HT1080 (cell line): Measurements from ENCODE around the gene CDH4. TPM values are rescaled to one million over a fixed set of nuclear protein-coding genes. Genes with fewer than 3 reads are reported as not detected.

Source experiments
- DNase-seq: peaks from one replicate; pipeline ENCODE4 v3.0.0-alpha.2; 2015; ENCODE audit warnings: low read depth
- total RNA-seq: library from RNA; depleted of rRNA; stranded (reverse); fragments of >200 nt; shearing (Covaris generic); gene quantifications from 2 replicates; pipeline ENCODE4 v1.2.3, GENCODE V29; 2014

Gene CDH4
- total RNA-seq, 1 experiment from 2014 or later = 10.8 TPM

GRCh38 chr20:61532736-61533135 is 280.7 kb downstream of the CDH4 start:
- DNase-seq = no peak

GRCh38 chr20:61533231-61533631 is 281.2 kb downstream of the CDH4 start:
- DNase-seq = no peak

DNA sequence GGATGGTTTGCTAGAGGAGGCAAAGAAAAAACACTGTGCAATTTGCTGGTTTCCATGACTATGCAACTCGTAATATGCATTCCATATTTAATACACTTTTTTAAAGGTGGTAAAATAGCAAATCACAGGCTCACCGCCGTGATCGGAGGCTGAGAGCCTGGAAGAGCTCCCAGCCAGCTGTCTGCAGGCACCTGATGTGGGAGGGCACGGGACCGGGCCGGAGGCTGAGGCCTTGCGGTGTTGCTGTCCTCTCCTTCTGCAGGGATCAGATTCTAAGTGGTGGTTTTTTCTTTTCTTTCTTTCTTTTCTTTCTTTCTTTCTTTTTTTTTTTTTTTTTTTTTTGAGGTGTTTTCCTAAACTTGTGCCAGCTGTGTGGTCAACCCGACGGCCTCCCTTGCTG is 282.3 kb downstream of the CDH4 start:
- no peak for DNase-seq

DNA sequence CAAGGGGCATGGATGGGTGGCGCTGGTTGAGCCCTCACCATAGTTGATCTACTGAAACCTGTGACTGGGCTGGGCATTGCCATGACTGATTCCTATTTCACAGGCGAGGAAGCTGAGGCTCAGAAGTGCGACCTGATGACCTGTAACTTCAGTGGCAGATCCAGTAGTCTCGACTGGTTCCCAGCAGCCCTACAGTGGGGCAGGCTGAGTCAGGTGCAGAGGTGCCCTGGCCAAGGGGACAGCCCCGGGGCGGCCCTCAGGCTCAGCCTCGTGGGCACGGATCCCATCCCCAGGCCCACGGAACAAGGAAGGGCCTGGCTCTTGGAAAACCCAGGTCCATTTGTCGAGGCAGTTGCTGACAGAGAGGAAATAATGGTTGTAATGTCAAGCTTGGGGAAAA is 283.0 kb downstream of the CDH4 start:
- no peak for DNase-seq

GRCh38 chr20:61535536-61535935 is 283.5 kb downstream of the CDH4 start:
- DNase-seq = no peak

GRCh38 chr20:61535956-61536355 is 283.9 kb downstream of the CDH4 start:
- no peak for DNase-seq

- no peak for DNase-seq
Observed at GRCh38 chr20:61536671-61537070, 284.6 kb downstream of the CDH4 start.

DNA sequence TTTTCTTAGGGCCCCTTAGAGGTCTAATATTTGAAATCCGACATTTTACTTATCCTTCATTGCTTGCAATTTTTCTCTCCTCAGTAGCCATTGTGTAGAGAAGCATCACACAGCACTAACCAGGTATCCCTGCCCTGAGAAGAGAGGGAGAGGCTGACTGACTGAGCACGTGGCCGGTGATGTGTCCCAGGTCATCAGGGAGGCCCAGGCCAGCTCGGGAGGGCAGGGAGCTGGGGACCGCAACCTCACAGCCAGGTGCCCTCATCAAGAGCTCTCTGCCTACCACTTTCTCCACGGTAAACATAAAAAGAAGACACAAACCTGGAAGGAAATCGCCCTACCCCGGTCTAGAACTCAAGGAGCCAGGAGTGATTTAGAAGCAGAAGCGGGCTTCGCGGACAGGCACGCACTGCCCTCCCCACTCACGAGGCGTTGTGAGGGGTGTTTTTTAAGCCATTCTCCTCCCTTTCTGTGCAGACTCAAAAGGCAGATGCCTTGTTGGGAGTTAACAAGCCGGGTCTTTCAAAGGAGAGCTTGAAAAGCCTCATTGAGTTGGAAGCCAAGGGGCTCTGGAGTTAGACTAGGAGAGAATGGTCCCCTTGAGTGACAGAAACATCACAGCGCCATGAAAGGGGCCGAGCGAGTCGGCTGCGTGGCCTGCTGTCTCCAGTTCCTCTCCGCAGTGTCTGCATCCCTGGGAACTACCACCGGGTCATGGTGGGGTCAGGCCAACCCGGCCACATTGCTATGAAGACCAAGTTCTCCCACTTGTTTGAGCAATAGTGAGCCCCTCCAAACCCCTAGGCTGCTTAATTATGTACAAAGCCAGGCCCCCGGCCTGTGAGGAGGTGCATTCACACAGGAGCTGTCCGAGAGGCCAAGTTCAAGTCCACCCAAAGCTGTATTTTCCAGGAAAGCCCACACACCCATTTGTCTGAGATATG is 285.4 kb downstream of the CDH4 start:
- DNase-seq = no peak

GRCh38 chr20:61538183-61538942 is 286.3 kb downstream of the CDH4 start:
- DNase-seq = no peak

GRCh38 chr20:61538943-61539265 is 286.8 kb downstream of the CDH4 start:
- no peak for DNase-seq

GRCh38 chr20:61539706-61540360 is 287.8 kb downstream of the CDH4 start:
- DNase-seq = no peak

DNA sequence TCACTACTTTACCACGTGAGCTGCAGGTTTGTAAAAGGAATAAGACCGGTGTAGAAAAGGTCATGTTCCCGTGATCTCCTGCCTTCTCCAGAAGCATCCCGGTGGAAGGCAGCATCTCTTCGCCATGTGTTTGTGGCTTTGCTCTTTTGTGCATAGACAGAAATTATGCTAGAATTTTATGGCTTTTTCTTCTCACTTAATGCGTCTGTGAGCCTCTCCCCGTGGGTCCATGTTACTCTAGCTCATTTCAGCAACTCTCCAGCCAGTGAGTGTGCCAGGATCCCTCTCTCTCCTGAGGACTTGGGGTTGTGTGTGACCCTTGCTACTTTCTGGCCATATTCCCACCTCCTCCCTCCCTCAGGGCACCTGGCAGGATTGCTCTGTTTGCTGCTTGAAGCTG is 289.5 kb downstream of the CDH4 start:
- DNase-seq = no peak

DNA sequence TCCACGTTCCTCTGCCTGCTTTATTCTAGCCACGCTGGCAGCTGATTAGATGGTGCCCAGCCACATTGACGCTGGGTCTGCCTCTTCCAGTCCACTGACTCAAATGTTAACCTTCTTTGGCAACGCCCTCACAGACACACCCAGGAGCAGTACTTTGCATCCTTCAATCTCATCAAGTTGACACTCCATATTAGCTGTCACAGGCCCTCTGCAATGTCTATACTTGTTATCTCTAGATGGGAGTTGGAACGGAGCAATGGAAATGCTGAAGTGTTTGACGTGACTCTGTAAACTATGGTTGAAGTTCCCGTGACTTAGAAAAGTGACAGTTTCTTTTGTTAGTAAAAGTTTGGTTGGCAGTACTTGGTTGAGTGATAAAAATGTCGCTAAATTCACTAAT is 291.0 kb downstream of the CDH4 start:
- DNase-seq = no peak

DNA sequence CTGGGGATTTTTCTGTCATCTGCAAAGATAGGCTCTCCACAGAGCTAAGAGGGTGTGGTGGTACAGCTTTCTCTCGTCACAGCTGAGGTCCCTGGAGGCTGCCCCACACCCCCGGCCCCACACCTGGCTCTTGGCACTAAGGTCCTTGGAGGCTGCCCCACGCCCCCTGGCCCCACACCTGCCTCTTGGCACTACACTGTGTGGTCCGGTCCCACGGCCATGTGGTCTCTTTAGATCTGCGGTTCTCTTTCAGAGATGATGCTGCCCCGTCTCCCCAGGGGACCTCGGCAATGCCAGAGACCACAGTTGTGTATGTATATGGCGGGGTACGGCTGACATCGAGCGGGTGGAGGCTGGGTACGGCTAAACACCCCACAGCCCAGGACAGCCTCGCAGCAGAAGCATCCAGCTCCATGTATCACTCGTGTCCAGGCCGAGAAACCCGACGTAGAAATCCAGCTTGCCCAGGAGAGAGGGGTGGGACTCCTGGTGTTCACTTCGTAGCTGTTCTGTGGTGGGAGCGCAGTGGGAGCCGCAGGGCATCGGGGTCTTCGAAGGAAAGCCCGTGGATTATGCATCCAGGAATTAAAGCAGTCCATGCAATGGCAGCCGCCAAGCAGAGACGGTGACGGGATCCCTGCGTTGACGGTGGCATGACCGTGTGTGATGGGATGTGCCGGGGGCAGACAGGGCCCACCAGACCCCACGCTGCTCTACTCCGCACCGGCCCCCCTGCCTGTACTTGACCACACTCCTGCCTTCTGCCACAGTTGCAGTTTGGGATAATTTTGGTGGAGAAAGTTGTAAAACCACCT is 292.1 kb downstream of the CDH4 start:
- DNase-seq = no peak

DNA sequence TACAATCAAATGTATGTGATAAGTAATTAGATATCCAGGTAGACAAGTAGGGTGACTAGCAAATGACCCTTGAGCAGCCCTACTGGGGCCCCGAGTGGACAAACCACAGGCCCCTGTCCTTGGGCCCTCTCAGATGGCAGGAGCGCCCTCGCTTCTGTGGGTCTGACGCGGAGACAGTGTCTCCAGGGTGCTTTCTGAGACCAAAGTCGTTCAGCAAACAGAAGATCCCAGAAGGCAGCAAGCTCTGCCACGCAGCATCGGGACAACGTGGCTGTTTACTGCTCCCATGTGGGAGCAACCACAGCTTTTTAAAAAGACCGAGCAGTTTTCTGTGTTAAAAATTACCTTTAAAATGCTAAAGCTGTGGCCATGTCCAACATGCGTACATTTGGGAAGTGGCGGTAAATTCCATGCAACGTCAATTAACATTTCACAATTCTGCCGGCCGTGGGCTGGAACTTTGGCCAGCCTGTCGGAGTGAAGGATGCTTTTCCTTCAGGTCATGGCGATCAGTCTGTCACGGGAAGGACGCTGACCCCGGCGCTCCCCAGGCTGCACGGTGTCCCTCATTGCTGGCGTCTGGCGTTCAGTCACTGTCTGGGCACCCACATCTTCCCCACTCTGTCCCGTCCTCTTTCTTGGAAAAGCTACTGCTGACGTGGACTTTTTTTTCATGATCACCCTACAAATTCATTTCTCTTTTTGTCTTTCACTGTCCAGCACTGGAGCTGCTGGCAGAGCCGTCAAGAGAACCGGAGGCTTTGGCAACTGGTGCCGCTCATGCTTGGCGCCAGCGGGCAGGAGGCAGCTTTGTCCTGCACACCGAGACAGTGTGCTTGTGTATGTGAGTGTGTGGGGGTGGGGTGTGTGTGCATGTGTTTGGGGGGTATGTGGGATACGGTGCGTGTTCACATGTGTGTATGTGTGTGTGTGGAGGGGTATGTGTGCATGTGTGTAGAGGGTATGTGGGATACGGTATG is 293.1 kb downstream of the CDH4 start:
- no peak for DNase-seq

DNA sequence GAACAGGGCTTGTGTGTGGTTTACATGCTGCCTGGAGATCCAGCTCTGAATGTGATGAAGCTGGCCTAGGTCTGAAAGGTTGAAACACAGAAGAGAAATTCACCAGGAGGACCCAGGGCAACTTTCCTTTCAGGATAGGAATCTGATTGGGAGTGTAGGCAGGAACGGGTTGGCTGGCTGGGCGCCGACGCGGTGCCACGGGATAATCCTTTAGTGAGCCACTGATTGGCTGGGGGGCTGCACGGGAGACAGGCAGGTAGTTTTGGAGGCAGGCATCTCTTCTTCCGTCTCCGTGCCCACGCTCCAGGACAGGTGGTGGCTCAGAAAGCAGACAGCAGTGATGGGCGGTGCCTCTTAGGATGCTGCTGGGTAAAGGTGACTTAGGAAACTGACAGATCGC is 294.6 kb downstream of the CDH4 start:
- no peak for DNase-seq

- no peak for DNase-seq
Observed at GRCh38 chr20:61548069-61548468, 296.0 kb downstream of the CDH4 start.

GRCh38 chr20:61549865-61550264 is 297.8 kb downstream of the CDH4 start:
- DNase-seq = no peak

DNA sequence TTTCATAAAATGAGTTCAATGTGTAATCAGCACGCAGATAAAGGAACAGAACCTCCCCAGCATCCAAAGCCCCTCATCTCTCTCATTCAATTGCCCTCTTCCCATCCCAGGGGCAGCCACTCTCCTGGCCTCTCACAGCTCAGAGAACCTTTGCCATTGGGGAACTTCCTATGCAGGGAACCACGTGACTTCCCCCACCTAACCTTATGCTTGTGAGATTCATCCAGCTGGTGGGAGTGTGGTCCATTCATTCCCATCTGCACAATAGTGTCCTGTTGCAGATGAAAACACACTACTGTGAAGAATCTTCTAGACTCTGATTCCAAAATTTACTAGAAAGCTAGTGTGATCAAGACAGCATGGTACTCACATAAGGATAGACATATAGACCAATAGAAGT is 299.3 kb downstream of the CDH4 start:
- no peak for DNase-seq

DNA sequence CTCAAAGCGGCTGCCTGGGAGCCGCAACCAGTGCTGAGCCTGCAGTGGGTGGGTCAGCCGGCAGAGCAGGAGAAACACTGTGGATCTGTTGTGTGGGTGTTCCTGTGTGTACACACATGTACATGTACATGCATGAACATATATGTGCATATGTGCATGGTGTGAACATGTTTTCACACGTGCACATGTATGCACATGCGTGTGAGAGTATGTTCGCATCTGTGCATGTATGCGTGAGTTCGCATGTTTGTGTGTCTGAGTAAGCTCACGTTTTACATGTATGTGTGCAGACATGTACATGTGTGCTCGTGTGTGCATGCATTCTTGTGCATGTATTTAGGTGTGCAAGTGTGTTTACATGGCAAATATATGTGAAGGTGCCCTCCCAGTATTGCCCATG is 302.6 kb downstream of the CDH4 start:
- DNase-seq = no peak
